BLaER1 (cell line): ENCODE measurements around the gene FBXW5.

Experiments used
- H3K27ac ChIP-seq: shearing (Covaris generic); formaldehyde crosslinking; 2 replicates; pipeline ENCODE4 v1.8.1; 2022
- H3K27me3 ChIP-seq: shearing (Covaris generic); formaldehyde crosslinking; 2 replicates; pipeline ENCODE4 v1.8.1; 2022
- H3K36me3 ChIP-seq: shearing (Covaris generic); formaldehyde crosslinking; 2 replicates; pipeline ENCODE4 v1.8.1; 2022
- H3K4me1 ChIP-seq: shearing (Covaris generic); formaldehyde crosslinking; 2 replicates; pipeline ENCODE4 v1.8.1; 2022
- H3K4me2 ChIP-seq: shearing (Covaris generic); formaldehyde crosslinking; 2 replicates; pipeline ENCODE4 v1.8.1; 2022
- H3K4me3 ChIP-seq: shearing (Covaris generic); formaldehyde crosslinking; 2 replicates; pipeline ENCODE4 v1.8.1; 2022
- H3K9ac ChIP-seq: shearing (Covaris generic); formaldehyde crosslinking; 2 replicates; pipeline ENCODE4 v1.8.1; 2022
- H3K9me3 ChIP-seq: shearing (Covaris generic); formaldehyde crosslinking; 2 replicates; pipeline ENCODE4 v1.8.1; 2022
- H4K20me1 ChIP-seq: shearing (Covaris generic); formaldehyde crosslinking; 2 replicates; pipeline ENCODE4 v1.8.1; 2022
- Cebpa-rat ChIP-seq: shearing (Covaris generic); IDR thresholded peaks from 2 replicates; pipeline ENCODE4 v1.8.1; 2022

Gene FBXW5

GRCh38 chr9:136934277-136934676 lies 10.3 kb downstream of the FBXW5 start:
- Histone ChIP-seq H3K36me3 (peaks cover 77% of the 10 kb centered on the region), H3K4me2 (no peak overlapping the region), H3K4me3 (no peak overlapping the region), H3K9ac (no peak overlapping the region), H3K27me3 (no peaks in the 10 kb centered on the region), H3K9me3 (peaks cover 4% of the 10 kb centered on the region; the same call in 1 of the 2 replicates), H3K4me1 (no peaks in the 10 kb centered on the region), H4K20me1 (peaks cover 13% of the 10 kb centered on the region), H3K27ac (no peak overlapping the region)
- TF ChIP-seq Cebpa-rat = no peak

- Histone ChIP-seq H3K4me3 (no peak overlapping the region), H3K36me3 (peaks cover 79% of the 10 kb centered on the region), H4K20me1 (peaks cover 23% of the 10 kb centered on the region), H3K9me3 (no peaks in the 10 kb centered on the region), H3K4me1 (no peaks in the 10 kb centered on the region), H3K9ac (no peak overlapping the region), H3K4me2 (no peak overlapping the region), H3K27ac (no peak overlapping the region), H3K27me3 (no peaks in the 10 kb centered on the region)
- TF ChIP-seq Cebpa-rat = no peak
Observed at GRCh38 chr9:136931611-136932130, 12.9 kb downstream of the FBXW5 start.

GRCh38 chr9:136930014-136930413 lies 14.5 kb downstream of the FBXW5 start:
- Histone ChIP-seq H3K4me3 (no peak overlapping the region), H3K27me3 (no peaks in the 10 kb centered on the region), H3K4me2 (no peak overlapping the region), H3K4me1 (no peaks in the 10 kb centered on the region), H4K20me1 (peaks cover 31% of the 10 kb centered on the region), H3K36me3 (peaks cover 89% of the 10 kb centered on the region), H3K27ac (no peak overlapping the region), H3K9me3 (no peaks in the 10 kb centered on the region), H3K9ac (no peak overlapping the region)
- no peak for TF ChIP-seq Cebpa-rat

GRCh38 chr9:136928591-136928990 lies 15.9 kb downstream of the FBXW5 start:
- H3K4me2 ChIP-seq = no peak overlapping the region
- H3K9me3 ChIP-seq = no peaks in the 10 kb centered on the region
- TF ChIP-seq Cebpa-rat = no peak
- no peak overlapping the region for H3K27ac ChIP-seq
- H3K4me3 ChIP-seq = no peak overlapping the region
- H3K27me3 ChIP-seq = no peaks in the 10 kb centered on the region
- H3K36me3 ChIP-seq = peaks cover 89% of the 10 kb centered on the region
- peaks cover 31% of the 10 kb centered on the region for H4K20me1 ChIP-seq
- H3K4me1 ChIP-seq = no peaks in the 10 kb centered on the region
- no peak overlapping the region for H3K9ac ChIP-seq

- Histone ChIP-seq H3K9ac (0 out of 2 replicates have a peak overlapping the region, but pooled peaks have one; percentile 8), H4K20me1 (peaks cover 31% of the 10 kb centered on the region), H3K4me1 (no peaks in the 10 kb centered on the region), H3K27me3 (no peaks in the 10 kb centered on the region), H3K4me2 (no peak overlapping the region), H3K9me3 (no peaks in the 10 kb centered on the region), H3K36me3 (peaks cover 91% of the 10 kb centered on the region), H3K27ac (no peak overlapping the region), H3K4me3 (no peak overlapping the region)
- TF ChIP-seq Cebpa-rat = no peak
Observed at GRCh38 chr9:136927343-136928271, 16.9 kb downstream of the FBXW5 start.

GRCh38 chr9:136926749-136927148 lies 17.8 kb downstream of the FBXW5 start:
- Histone ChIP-seq H4K20me1 (peaks cover 31% of the 10 kb centered on the region), H3K4me1 (no peaks in the 10 kb centered on the region), H3K36me3 (peaks cover 99% of the 10 kb centered on the region), H3K27ac (no peak overlapping the region), H3K27me3 (no peaks in the 10 kb centered on the region), H3K9ac (no peak overlapping the region), H3K4me2 (no peak overlapping the region), H3K4me3 (no peak overlapping the region), H3K9me3 (no peaks in the 10 kb centered on the region)
- no peak for TF ChIP-seq Cebpa-rat

- H3K36me3 ChIP-seq = peaks cover 99% of the 10 kb centered on the region
- no peaks in the 10 kb centered on the region for H3K27me3 ChIP-seq
- H3K27ac ChIP-seq = no peak overlapping the region
- no peaks in the 10 kb centered on the region for H3K9me3 ChIP-seq
- no peaks in the 10 kb centered on the region for H3K4me1 ChIP-seq
- no peak overlapping the region for H3K9ac ChIP-seq
- no peak for TF ChIP-seq Cebpa-rat
- H3K4me3 ChIP-seq = no peak overlapping the region
- peaks cover 31% of the 10 kb centered on the region for H4K20me1 ChIP-seq
- H3K4me2 ChIP-seq = no peak overlapping the region
Observed at GRCh38 chr9:136926154-136926704, 18.3 kb downstream of the FBXW5 start.

GRCh38 chr9:136925414-136926153 lies 19.0 kb downstream of the FBXW5 start:
- Histone ChIP-seq H3K9me3 (no peaks in the 10 kb centered on the region), H4K20me1 (peaks cover 31% of the 10 kb centered on the region), H3K9ac (no peak overlapping the region), H3K4me1 (no peaks in the 10 kb centered on the region), H3K4me3 (no peak overlapping the region), H3K4me2 (no peak overlapping the region), H3K27ac (no peak overlapping the region), H3K27me3 (no peaks in the 10 kb centered on the region), H3K36me3 (peaks cover 99% of the 10 kb centered on the region)
- no peak for TF ChIP-seq Cebpa-rat

GRCh38 chr9:136923881-136924280 lies 20.7 kb downstream of the FBXW5 start:
- peaks cover 31% of the 10 kb centered on the region for H4K20me1 ChIP-seq
- H3K4me1 ChIP-seq = no peaks in the 10 kb centered on the region
- H3K27me3 ChIP-seq = no peaks in the 10 kb centered on the region
- H3K9me3 ChIP-seq = no peaks in the 10 kb centered on the region
- TF ChIP-seq Cebpa-rat = no peak
- H3K4me3 ChIP-seq = no peak overlapping the region
- no peak overlapping the region for H3K9ac ChIP-seq
- no peak overlapping the region for H3K4me2 ChIP-seq
- H3K36me3 ChIP-seq = peaks cover 99% of the 10 kb centered on the region
- H3K27ac ChIP-seq = no peak overlapping the region
